Islet of Langerhans (tissue), 1 donor: ENCODE measurements around the gene CDCA3.
"Not testable (repeated sequence)": the region's sequence is repeated elsewhere in the genome, so short reads cannot be mapped to it uniquely, and the experiment has no call there.

Experiments
- FAIRE-seq: peaks from one replicate; lab custom pipeline; 2011; peaks lifted over from hg19 to GRCh38; lab: Jason Lieb, UNC

CDCA3 gene

DNA sequence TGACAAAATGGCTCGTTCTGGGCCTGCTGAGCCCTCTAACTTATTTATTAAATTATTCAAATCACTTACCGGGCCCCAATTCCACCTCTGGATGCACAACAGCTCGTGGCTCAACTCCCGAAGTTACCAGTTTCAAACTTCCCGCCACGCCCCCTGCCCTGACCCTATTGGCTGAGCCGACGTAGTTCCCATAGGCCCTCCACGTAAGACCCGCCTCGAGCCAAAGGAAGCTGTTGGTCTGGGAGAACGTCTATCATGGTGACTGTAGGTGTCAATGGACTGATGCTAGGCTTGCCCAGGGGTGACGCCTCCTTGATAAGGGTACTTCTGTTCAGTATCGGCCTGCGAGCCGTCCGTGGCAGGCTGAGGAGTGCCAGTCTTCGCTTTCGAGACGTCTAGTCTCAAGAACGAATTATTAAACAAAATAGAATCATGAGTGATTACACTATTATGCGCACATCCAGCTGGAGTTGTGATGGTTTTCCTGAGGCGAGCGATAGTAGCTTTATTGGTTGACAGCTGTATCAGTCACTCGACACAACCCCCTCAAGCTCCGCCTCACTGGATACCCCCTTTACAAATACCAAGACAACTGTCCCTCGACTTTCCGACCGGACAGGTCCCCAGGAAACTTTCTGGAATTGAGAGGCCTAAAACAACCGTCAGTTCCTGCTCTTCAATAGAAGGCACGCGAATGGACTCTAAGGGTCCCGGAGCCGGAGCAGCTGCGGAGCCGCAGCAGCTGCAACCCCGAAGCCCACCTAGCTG is at the start of gene CDCA3:
Gene CDCA3, minus strand, starts transcription at position 134 of the 768 bp plus-strand sequence. CDS start 334 bp downstream, outside the sequence.
- peak; percentile 90 for FAIRE-seq

GRCh38 chr12:6899837-6900519 is 48.9 kb upstream of the CDCA3 start:
- FAIRE-seq: no peak

DNA sequence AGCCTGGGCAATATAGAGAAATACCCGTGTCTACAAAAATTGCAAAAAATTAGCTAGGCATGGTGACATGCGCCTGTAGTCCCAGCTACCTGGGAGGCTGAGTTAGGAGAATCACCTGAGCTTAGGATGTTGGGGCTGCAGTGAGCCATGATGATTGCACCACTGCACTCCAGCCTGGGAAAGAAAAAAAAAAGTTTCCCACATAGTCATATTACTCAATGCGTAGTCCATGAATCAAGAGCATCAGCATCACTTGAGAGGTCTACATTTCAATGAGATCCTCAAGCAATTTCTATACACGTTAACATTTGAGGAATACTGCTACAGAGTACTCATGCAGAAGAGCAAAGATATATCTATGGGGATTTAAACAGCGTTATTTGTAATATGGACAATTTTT is 48.3 kb upstream of the CDCA3 start:
- no peak for FAIRE-seq

- FAIRE-seq: no peak
These were observed 45.9 kb upstream of the CDCA3 start for GRCh38 chr12:6896846-6897435.

- FAIRE-seq: no peak
These were observed 43.2 kb upstream of the CDCA3 start for GRCh38 chr12:6894321-6894720.

GRCh38 chr12:6892683-6893082 is 41.6 kb upstream of the CDCA3 start:
- not testable (repeated sequence) for FAIRE-seq

DNA sequence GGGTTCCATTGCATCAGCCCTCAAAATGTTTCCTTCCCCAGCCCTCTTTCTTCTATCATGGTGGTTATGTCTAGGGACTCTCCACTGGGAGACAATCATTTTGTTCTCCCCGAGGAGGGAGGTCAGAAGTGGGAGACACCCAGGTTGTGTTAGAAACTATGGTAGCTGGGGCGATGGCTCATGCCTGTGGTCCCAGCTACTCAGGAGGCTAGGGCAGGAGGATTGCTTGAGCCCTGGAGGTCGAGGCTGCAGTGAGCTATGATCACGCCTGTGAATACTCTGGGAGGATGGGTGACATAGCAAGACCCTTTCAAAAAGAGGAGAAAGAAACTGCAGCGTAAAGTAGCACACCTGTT is 40.5 kb upstream of the CDCA3 start:
- no peak for FAIRE-seq

DNA sequence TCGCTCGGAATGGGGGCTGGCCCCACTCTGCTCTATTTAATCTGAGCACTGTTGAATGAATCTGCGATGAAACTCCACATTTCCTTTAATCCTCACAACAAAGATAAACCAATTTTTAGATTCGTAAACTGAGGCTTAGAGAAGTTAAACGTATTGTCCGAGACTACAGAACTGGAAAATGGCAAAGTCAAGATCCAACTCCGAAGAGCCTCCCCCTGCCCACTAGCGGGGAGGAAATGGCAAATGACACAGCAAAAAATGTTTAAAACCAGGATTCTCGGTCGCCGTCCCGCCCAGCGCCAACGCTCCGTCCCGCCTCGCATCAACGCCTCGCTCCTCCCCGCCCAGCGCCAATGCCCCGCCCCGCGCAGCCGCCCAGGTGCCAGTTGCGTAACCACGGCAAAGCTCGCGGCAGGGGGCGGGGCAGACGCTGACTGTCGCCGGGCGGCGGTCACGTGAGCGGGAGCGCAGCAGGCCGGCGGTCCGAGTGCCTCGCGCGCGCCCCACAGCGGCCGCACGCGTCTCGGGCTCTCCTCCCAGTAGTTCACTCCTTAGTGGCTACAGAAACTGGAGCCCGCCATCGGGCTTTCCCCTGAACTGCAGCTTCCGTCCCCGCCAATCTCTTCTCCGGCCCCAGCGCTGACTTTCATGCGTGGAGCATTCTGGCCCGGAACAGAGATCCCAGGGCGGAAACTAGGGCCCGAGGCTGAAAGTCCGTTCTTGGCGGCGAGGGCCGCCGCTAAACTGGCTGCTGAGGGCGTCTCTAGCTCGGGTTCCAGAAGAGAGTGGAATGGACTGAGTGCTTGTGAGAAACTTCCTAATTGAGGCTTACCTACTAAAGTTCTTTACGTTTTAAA is 39.9 kb upstream of the CDCA3 start:
- no peak for FAIRE-seq

GRCh38 chr12:6889775-6890573 is 38.9 kb upstream of the CDCA3 start:
- FAIRE-seq: not testable (repeated sequence)

DNA sequence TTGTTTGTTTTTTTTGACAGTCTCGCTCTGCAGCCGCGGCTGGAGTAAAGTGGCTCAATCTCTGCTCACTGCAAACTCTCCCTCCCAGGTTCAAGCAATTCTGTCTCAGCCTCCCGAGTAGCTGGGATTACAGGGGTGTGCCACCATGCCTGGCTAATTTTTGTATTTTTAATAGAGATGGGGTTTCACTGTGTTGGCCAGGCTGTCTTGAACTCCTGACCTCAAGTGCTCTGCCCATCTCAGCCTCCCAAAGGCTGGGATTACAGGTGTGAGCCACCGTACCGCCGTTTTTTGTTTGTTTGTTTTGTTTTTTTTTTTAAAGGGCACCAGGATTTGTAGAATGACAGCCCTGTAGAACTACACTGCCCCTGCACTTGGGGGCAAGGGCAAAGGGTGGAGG is 37.7 kb upstream of the CDCA3 start:
- not testable (repeated sequence) for FAIRE-seq

GRCh38 chr12:6888360-6888759 is 37.3 kb upstream of the CDCA3 start:
- FAIRE-seq: no peak

- no peak for FAIRE-seq
These were observed 36.4 kb upstream of the CDCA3 start for GRCh38 chr12:6887460-6887859.

DNA sequence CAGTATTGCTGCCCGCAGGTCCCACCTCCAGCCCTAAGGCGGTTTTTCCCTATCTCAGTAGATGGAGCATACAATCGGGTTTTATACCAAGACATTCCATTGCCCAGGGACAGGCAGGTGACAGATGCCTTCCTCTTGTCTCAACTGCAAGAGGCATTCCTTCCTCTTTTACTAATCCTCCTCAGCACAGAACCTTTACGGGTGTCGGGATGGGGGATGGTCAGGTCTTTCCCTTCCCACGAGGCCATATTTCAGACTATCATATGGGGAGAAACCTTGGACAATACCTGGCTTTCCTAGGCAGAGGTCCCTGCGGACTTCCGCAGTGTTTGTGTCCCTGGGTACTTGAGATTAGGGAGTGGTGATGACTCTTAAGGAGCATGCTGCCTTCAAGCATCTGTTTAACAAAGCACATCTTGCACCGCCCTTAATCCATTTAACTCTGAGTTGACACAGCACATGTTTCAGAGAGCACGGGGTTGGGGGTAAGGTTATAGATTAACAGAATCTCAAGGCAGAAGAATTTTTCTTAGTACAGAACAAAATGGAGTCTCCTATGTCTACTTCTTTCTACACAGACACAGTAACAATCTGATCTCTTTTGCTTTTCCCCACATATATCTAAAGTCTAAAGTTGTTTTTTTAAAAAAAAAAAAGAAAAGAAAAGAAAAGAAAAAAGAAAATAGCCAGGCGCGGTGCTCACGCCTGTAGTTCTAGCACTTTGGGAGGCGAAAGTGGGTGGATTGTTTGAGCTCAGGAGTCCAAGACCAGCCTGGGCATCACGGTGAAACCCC is 35.3 kb upstream of the CDCA3 start:
- not testable (repeated sequence) for FAIRE-seq

DNA sequence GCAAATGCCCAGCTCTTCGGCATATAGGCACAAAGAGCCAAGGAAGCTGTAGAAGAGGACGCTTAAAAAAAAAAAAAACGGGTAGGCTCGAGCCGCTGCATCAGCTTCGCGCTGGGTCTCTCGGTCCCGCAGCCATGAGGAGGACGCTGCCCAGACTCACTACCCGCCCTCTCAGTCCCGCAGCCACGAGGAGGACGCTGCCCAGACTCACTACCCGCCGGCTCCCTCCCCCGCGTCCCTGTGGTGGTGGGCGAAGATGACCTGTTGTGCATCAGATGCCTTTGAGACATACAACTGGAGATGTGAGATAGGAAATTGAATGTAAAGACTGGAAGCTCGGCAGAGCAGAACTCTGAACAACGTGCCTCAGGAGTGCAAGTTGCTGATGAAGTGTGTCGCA is 33.5 kb upstream of the CDCA3 start:
- no peak for FAIRE-seq

- no peak for FAIRE-seq
These were observed 32.6 kb upstream of the CDCA3 start for GRCh38 chr12:6883683-6884082.

GRCh38 chr12:6883252-6883651 is 32.2 kb upstream of the CDCA3 start:
- no peak for FAIRE-seq

DNA sequence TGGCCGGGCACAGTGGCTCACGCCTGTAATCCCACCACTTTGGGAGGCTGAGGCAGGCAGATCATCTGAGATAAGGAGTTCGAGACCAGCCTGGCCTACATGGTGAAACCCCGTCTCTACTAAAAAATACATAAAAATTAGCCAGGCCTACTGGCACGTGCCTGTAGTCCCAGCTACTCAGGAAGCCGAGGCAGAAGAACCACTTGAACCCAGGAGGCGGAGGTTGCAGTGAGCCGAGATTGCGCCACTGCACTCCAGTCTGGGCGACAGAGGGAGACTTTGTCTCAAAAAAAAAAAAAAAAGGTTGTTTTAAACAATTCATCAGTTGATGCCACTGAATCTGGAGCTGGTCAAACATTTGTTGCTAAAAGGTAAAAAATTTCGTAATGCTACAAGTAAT is 28.7 kb upstream of the CDCA3 start:
- FAIRE-seq: not testable (repeated sequence)

DNA sequence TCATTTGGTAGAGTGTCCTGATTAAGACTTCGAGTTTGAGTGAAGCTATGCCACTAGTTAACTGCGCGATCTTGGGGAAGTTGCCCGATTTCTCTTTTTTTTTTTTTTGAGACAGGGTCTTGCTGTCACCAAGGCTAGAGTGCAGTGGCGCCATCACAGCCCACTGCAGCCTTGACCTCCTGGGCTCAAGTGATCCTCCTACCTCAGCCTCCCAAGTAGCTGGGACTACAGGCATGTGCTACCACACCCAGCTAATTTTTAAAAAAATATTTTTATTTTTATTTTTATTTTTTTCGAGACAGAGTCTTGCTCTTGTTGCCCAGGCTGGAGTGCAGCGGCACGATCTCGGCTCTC is 22.9 kb upstream of the CDCA3 start:
- not testable (repeated sequence) for FAIRE-seq

GRCh38 chr12:6873094-6874014 is 22.3 kb upstream of the CDCA3 start, which contains the start of gene SPSB2:
Gene SPSB2, minus strand, starts transcription at chr12:6873303. Its CDS starts 402 bp downstream, at chr12:6872901.
- no peak for FAIRE-seq
